IMR-90 (cell line): ENCODE data around the gene SP2.

Experiments
- CTCF ChIP-seq: conservative IDR thresholded peaks from 2 replicates; pipeline ENCODE4 v1.5.1; 2012; ENCODE audit warnings: mild to moderate bottlenecking, low read depth, low read length, improper control_type of control experiment
- MAZ ChIP-seq: IDR thresholded peaks from 2 replicates; pipeline ENCODE4 v1.6.1; 2012; ENCODE audit warnings: low read depth, mild to moderate bottlenecking, low read length, improper control_type of control experiment, moderate library complexity, borderline replicate concordance

DNA sequence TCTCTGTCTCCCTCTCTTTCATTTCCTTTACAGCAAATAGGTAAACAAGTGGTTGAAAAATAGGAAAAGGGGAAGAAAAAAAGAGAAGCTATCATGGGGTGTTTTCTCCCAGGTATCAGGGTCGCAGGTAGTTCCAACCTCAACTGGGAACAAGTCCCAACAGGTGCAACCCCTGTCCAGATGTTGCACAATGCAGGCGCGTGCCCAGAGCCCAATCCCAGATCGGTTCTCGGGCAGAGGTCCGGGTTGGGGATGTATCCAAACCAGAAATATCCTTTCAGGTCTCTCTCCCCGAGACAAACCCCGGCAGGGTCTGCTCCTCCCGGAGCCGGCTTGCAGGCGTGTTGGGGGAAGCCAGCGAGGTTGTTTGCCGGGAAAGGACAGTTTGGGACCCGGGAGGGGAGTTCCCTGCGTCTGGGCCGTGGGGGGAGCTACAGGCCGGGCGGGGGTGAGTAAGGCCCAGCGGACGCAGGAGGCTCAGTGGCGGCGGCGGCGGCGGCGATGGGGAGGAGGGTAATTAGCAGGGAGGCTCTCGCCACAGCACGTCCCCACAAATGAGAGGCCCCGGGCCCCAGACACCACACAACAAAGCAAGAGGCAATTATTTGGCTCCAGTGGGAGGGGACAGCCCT is 23.9 kb upstream of the SP2 start:
- TF ChIP-seq CTCF (no peak), MAZ (no peak)
